HepG2 (cell line): ENCODE data around the gene KRTAP9-2. TPM values are rescaled to one million over a fixed set of nuclear protein-coding genes. Genes with fewer than 3 reads are reported as not detected.

ENCODE experiments used
- ATAC-seq: fragments of 200-7000 bp; cut with Tn5 transposase; 3 replicates; pipeline ENCODE4 v1.9.1; 2020; ENCODE audit warnings: mild to moderate bottlenecking, moderate library complexity
- BruUV-seq: library from RNA; stranded (reverse); fragments of 400-500 nt; replicated peaks from 2 replicates; lab custom pipeline; 2021; lab: Mats Ljungman, UMichigan
- CTCF ChIA-PET: fragments of 300-600 bp; formaldehyde crosslinking; extraction: SDS; loops from one replicate; lab custom pipeline; 2021; ENCODE audit warnings: low total read pairs, inconsistent platforms, low intra/inter-chr PET ratio; lab: Yijun Ruan, JAX
- POLR2A ChIA-PET: fragments of 350-600 bp; sonication (Branson Sonifier 250); formaldehyde crosslinking; loops from one replicate; lab custom pipeline; 2020; ENCODE audit warnings: antibody characterized with exemption, inconsistent platforms; lab: Yijun Ruan, JAX
- DNase-seq: peaks from one replicate; pipeline ENCODE4 v3.0.0-alpha.2; 2015; ENCODE audit warnings: low spot score
- FAIRE-seq: peaks from 3 replicates; lab custom pipeline; 2011; peaks lifted over from hg19 to GRCh38; lab: Jason Lieb, UNC
- H2AFZ ChIP-seq: one replicate; pipeline ENCODE4 v1.6.1; 2011; ENCODE audit warnings: low read length, inconsistent platforms
- H3K27ac ChIP-seq: fragments of 300-600 bp; 3 replicates; pipeline ENCODE4 v1.8.0; 2011; ENCODE audit warnings: mixed run types, mild to moderate bottlenecking, mixed read lengths, low read length, inconsistent platforms; ENCODE audit not compliant: insufficient read depth; ENCODE audit errors: extremely low read length
- H3K27me3 ChIP-seq, 2 experiments: fragments of 200-600 bp in 1 of 2; 2 replicates in 1 of 2; 3 replicates in 1 of 2; pipeline versions ENCODE4 v1.6.0 to v1.8.0; 2011; ENCODE audit warnings: low read length in 2 of 2, mild to moderate bottlenecking in 2 of 2, moderate library complexity in 2 of 2, inconsistent platforms in 1 of 2; ENCODE audit not compliant: insufficient read depth in 2 of 2, control insufficient read depth in 1 of 2
- H3K36me3 ChIP-seq, 2 experiments: fragments of 200-600 bp in 1 of 2; replicated peaks in 1 of 2; 2 replicates in 1 of 2; 3 replicates in 1 of 2; pipeline versions ENCODE4 v1.5.1 to v1.8.0; 2011; ENCODE audit warnings: low read length in 2 of 2, inconsistent platforms in 1 of 2; ENCODE audit not compliant: insufficient read depth in 2 of 2, control insufficient read depth in 1 of 2
- H3K4me1 ChIP-seq: 2 replicates; pipeline ENCODE4 v1.5.1; 2012; ENCODE audit warnings: low read length, inconsistent platforms; ENCODE audit not compliant: insufficient read depth
- H3K4me2 ChIP-seq: 2 replicates; pipeline ENCODE4 v1.6.0; 2011; ENCODE audit warnings: low read depth, low read length, inconsistent platforms
- H3K4me3 ChIP-seq, 3 experiments: fragments of 200-600 bp in 1 of 3; sonication (generic), shearing (Covaris generic) in 1 of 3; replicated peaks in 1 of 3; 2 replicates each; pipeline ENCODE4 v1.5.1; 2011 to 2016; ENCODE audit warnings: low read length in 3 of 3, inconsistent platforms in 2 of 3, low read depth in 2 of 3, mild to moderate bottlenecking in 2 of 3, control low read depth in 1 of 3, mixed read lengths in 1 of 3; ENCODE audit not compliant: insufficient read depth in 1 of 3
- H3K79me2 ChIP-seq: one replicate; pipeline ENCODE4 v1.6.1; 2011; ENCODE audit warnings: low read length, inconsistent platforms; ENCODE audit not compliant: insufficient read depth
- H3K9ac ChIP-seq: 2 replicates; pipeline ENCODE4 v1.6.0; 2011; ENCODE audit warnings: mild to moderate bottlenecking, low read depth, low read length, inconsistent platforms; ENCODE audit not compliant: insufficient read depth
- H3K9me3 ChIP-seq: 2 replicates; pipeline ENCODE4 v1.5.1; 2012; ENCODE audit warnings: mild to moderate bottlenecking, low read length
- H4K20me1 ChIP-seq: 2 replicates; pipeline ENCODE4 v1.6.0; 2011; ENCODE audit warnings: inconsistent platforms, mild to moderate bottlenecking, low read length, moderate library complexity; ENCODE audit not compliant: insufficient read depth
- BRCA1 ChIP-seq: sonication (generic); formaldehyde crosslinking; IDR thresholded peaks from 2 replicates; pipeline ENCODE4 v1.4.0; 2020; ENCODE audit warnings: missing genetic modification reagents
- HNRNPH1 ChIP-seq: fragments of 200-400 bp; formaldehyde crosslinking; optimal IDR thresholded peaks from 2 replicates; pipeline ENCODE3; 2017; ENCODE audit warnings: mild to moderate bottlenecking, low read depth, low read length
- MAFK ChIP-seq, 2 experiments: IDR thresholded peaks in 1 of 2; conservative IDR thresholded peaks in 1 of 2; 2 replicates each; pipeline ENCODE4 v1.6.1; 2011; ENCODE audit warnings: improper control_type of control experiment in 2 of 2, low read length in 2 of 2
- RARG ChIP-seq: sonication (generic); formaldehyde crosslinking; IDR thresholded peaks from 2 replicates; pipeline ENCODE4 v1.4.0; 2020; ENCODE audit warnings: low read depth, mild to moderate bottlenecking, missing genetic modification reagents
- ZBTB3 ChIP-seq: sonication (generic); formaldehyde crosslinking; IDR thresholded peaks from 2 replicates; pipeline ENCODE4 v1.4.0; 2020; ENCODE audit warnings: low read depth, mild to moderate bottlenecking, moderate library complexity, missing genetic modification reagents, borderline replicate concordance
- ZMYM2 ChIP-seq: sonication (generic); formaldehyde crosslinking; IDR thresholded peaks from 2 replicates; pipeline ENCODE4 v1.8.0; 2022; ENCODE audit warnings: mild to moderate bottlenecking, missing genetic modification reagents
- ZNF30 ChIP-seq: sonication (generic); formaldehyde crosslinking; IDR thresholded peaks from 2 replicates; pipeline ENCODE4 v1.5.0; 2020; ENCODE audit warnings: mild to moderate bottlenecking, missing genetic modification reagents
- ZNF343 ChIP-seq: sonication (generic); formaldehyde crosslinking; IDR thresholded peaks from 2 replicates; pipeline ENCODE4 v1.4.0; 2020; ENCODE audit warnings: mild to moderate bottlenecking, missing genetic modification reagents
- ZNF451 ChIP-seq: sonication (generic); formaldehyde crosslinking; IDR thresholded peaks from 2 replicates; pipeline ENCODE4 v1.5.0; 2020; ENCODE audit warnings: mild to moderate bottlenecking, missing genetic modification reagents
- ZNF737 ChIP-seq: sonication (generic); formaldehyde crosslinking; IDR thresholded peaks from 2 replicates; pipeline ENCODE4 v1.5.0; 2020; ENCODE audit warnings: missing genetic modification reagents, mild to moderate bottlenecking, borderline replicate concordance
- WGBS: methylation state at CpG from one replicate; pipeline ENCODE4 v1.1.6; 2017; ENCODE audit warnings: low lambda C conversion rate; 5-methylcytosine and 5-hydroxymethylcytosine counted together
- in situ Hi-C: cut with HindIII; loops from 2 replicates; pipeline ENCODE4 v1.10.0; 2017; ENCODE audit warnings: low pct_unique_long_range_greater_than_20kb; ENCODE audit not compliant: extremely low pct_ligation_motif_present
- intact Hi-C: fragments of 100-400 bp; cut with micrococcal nuclease; formaldehyde crosslinking; loops from one replicate; pipeline ENCODE4 v1.10.0; 2022; ENCODE audit not compliant: unreplicated experiment
- polyA plus RNA-seq, 8 experiments: library from polyadenylated mRNA; depleted of rRNA in 3 of 8; stranded (reverse) in 7 of 8; unstranded in 1 of 8; fragments of >200 nt; fragmentation: Illumina TruSeq in 4 of 8; extraction: Trizol in 4 of 8; gene quantifications; 2 replicates each; pipeline versions ENCODE4 v1.2.1 to v1.2.3, GENCODE V29; 2011 to 2016; ENCODE audit warnings: low read depth in 4 of 8, missing spikeins in 1 of 8, mixed read lengths in 1 of 8; ENCODE audit not compliant: insufficient read depth in 1 of 8
- total RNA-seq, 5 experiments: library from RNA; depleted of rRNA; stranded (reverse); fragments of >200 nt; fragmentation: Illumina TruSeq; extraction: Trizol; gene quantifications; 2 replicates each; pipeline ENCODE4 v1.2.3, GENCODE V29; 2016; ENCODE audit warnings: low read depth in 1 of 5
- TF ChIP-seq, protein P1 (sequence below): sonication (generic); formaldehyde crosslinking; IDR thresholded peaks from 2 replicates; pipeline ENCODE4 v1.8.0; 2022; ENCODE audit warnings: missing genetic modification reagents, low read depth, mild to moderate bottlenecking, borderline replicate concordance
- TF ChIP-seq, protein P2 (sequence below): sonication (generic); formaldehyde crosslinking; conservative IDR thresholded peaks from 2 replicates; pipeline ENCODE4 v1.4.0; 2020; ENCODE audit warnings: missing genetic modification reagents

The KRTAP9-2 gene
- total and polyA plus RNA-seq, 2 of the 13 experiments (the other 11 are each of a cell fraction or from before 2014, with no cell fraction given) = not detected

DNA sequence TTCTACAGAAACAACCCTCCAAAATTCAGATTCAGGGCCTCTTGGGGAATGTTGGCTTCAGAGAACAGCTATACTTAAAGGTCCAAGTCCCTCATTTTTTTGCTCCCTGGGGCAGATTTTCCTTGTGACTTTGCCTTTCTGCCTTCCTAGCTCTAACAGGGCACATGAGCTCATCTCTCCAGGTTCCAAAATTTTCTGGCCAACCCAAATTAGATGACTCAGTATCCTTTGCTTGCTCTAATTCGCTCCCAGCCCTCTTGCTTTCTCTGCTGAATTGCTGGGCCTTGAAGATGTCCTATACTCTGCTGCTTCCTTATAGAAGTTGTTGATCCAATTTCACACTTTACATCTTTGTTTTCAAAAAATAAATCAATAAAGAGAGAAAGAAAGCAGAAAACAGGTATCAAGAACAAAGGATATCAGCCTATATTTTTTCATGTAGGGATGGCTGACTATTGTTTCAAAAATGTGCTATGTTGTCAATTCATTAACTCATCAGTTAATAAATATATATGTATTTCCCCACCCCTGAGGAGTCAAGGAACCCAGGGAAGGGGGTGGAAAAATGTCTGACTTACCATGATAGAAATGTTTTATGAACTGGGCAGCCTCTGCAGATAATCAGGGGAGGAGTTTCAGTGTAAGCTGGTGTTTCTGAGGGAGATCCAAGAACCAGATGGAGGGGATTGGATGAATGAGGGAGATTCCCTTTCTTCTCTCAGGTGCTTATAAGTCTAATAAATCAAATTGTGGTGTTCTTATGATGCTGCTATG lies 47.4 kb upstream of the KRTAP9-2 start:
- no peaks in the 10 kb centered on the region for H3K79me2 ChIP-seq
- H2AFZ ChIP-seq = no peak overlapping the region
- H3K4me1 ChIP-seq = no peaks in the 10 kb centered on the region
- intact Hi-C loops = loop anchor here (10.0 kb wide), 1 partner anchor 274 kb away; no protein-coding TSS in a partner anchor
- no peaks in the 10 kb centered on the region for H4K20me1 ChIP-seq
- FAIRE-seq (no peak), DNase-seq (no peak), ATAC-seq (no peak)
- no peak overlapping the region for H3K4me3 ChIP-seq
- no peaks in the 10 kb centered on the region for H3K9me3 ChIP-seq
- no peak overlapping the region for H3K27ac ChIP-seq
- no TSS peak for BruUV-seq
- in situ Hi-C loops = no loop called here
- WGBS = 7% methylated on average over 1 of the region's 1 CpG
- H3K4me2 ChIP-seq = no peak overlapping the region
- no peak overlapping the region for H3K9ac ChIP-seq
- TF ChIP-seq MAFK (conservative IDR thresholded peaks at IDR 0.05 in 1 of 2, IDR thresholded peaks at IDR 0.05 in 1 of 2; ENCODE audit: low read length in 2 of 2) (0 out of 4 replicates have a peak, but pooled peaks of 1 of the 2 experiments have one; percentile 2), ZBTB3 (CRISPR knock-in tag) (no peak)
- CTCF ChIA-PET = no interaction called here
- no peaks in the 10 kb centered on the region for H3K36me3 ChIP-seq
- POLR2A ChIA-PET = no interaction called here
- peaks cover 0 to 33% of the 10 kb centered on the region in 2 experiments; a peak in 3 of 5 replicates for H3K27me3 ChIP-seq

DNA sequence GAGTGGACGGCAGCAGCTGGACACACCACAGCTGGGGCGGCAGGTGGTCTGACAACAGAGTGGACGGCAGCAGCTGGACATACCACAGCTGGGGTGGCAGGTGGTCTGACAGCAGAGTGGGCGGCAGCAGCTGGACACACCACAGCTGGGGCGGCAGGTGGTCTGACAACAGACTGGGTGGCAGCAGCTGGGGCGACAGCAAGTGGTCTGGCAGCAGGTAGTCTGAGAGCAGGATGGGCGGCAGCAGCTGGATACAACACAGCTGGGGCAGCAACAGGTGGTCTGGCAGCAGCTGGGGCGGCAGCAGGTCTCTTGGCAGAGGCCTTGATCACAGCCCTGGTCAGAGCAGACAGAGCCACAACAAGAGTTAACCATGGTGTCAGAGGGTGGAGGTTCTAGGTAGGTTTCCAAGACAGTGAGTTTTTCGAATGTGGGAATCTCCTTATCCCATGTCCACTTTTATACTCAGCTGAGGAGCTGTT lies 41.9 kb upstream of the KRTAP9-2 start, which contains the start of gene KRTAP4-1:
Gene KRTAP4-1, minus strand, starts transcription at position 432 of the 482 bp plus-strand sequence. Its CDS starts 57 bp downstream, at position 375.
- in situ Hi-C loops (no loop called here), intact Hi-C loops (no loop called here)
- Histone ChIP-seq H2AFZ (no peak within 1 kb of the TSS), H3K4me3 (no peak within 1 kb of the TSS), H3K4me1 (no peaks in the 10 kb centered on the region), H3K9me3 (no peaks in the 10 kb centered on the region), H3K4me2 (no peak within 1 kb of the TSS), H3K36me3 (no peaks in the 10 kb centered on the region), H3K27me3 (peaks cover 0 to 4% of the 10 kb centered on the region in 2 experiments; a peak in 2 of 5 replicates), H3K9ac (no peak within 1 kb of the TSS), H3K27ac (no peak within 1 kb of the TSS), H4K20me1 (no peaks in the 10 kb centered on the region), H3K79me2 (no peaks in the 10 kb centered on the region)
- ATAC-seq (no peak), FAIRE-seq (no peak), DNase-seq (no peak)
- 55% methylated on average over 4 of the region's 9 CpGs for WGBS
- TF ChIP-seq, protein P1, sequence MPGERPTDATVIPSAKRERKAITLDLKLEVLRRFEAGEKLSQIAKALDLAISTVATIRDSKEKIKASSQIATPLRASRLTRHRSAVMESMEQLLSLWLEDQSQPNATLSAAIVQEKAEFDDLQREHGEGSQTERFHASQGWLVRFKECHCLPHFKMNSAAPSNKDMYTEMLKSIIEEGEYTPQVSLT = no peak
- TF ChIP-seq HNRNPH1 (no peak), ZNF451 (CRISPR knock-in tag) (no peak), ZNF30 (CRISPR knock-in tag) (no peak), ZNF343 (CRISPR knock-in tag) (no peak), RARG (CRISPR knock-in tag) (no peak), ZMYM2 (CRISPR knock-in tag) (no peak), ZNF737 (CRISPR knock-in tag) (no peak), BRCA1 (no peak)
- TF ChIP-seq, protein P2, sequence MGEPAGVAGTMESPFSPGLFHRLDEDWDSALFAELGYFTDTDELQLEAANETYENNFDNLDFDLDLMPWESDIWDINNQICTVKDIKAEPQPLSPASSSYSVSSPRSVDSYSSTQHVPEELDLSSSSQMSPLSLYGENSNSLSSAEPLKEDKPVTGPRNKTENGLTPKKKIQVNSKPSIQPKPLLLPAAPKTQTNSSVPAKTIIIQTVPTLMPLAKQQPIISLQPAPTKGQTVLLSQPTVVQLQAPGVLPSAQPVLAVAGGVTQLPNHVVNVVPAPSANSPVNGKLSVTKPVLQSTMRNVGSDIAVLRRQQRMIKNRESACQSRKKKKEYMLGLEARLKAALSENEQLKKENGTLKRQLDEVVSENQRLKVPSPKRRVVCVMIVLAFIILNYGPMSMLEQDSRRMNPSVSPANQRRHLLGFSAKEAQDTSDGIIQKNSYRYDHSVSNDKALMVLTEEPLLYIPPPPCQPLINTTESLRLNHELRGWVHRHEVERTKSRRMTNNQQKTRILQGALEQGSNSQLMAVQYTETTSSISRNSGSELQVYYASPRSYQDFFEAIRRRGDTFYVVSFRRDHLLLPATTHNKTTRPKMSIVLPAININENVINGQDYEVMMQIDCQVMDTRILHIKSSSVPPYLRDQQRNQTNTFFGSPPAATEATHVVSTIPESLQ (CRISPR knock-in tag) = no peak
- ChIA-PET CTCF (no interaction called here), POLR2A (no interaction called here)
- BruUV-seq = no TSS peak
